ENCODE results near the gene CHST3.

- no peak for TF ChIP-seq CTCF (IDR thresholded peaks at IDR 0.05)
- no peak for TF ChIP-seq POLR2A (IDR thresholded peaks at IDR 0.05)
- no peak for TF ChIP-seq POLR2AphosphoS5 (IDR thresholded peaks at IDR 0.05; ENCODE audit: insufficient read depth in 1 of 2, low read depth in 1 of 2)
Observed at GRCh38 chr10:71945819-71946474, 18.2 kb upstream of the CHST3 start.
